Suprapubic skin (tissue), 4 donors: ENCODE data around the gene TXNDC15. TPM values are rescaled to one million over a fixed set of nuclear protein-coding genes. Genes with fewer than 3 reads are reported as not detected.
"Not testable (repeated sequence)": the region's sequence is repeated elsewhere in the genome, so short reads cannot be mapped to it uniquely, and the experiment has no call there.

ENCODE experiments used
- DNase-seq, 2 donors: peaks; one replicate each; pipeline ENCODE4 v3.0.0-alpha.2; 2019; ENCODE audit warnings: low spot score in 2 of 2
- H3K27ac ChIP-seq: fragments of 200-600 bp; sonication (generic); one replicate; pipeline ENCODE4 v1.5.1; 2019
- H3K27me3 ChIP-seq: fragments of 200-600 bp; sonication (generic); one replicate; pipeline ENCODE4 v1.5.1; 2019
- H3K36me3 ChIP-seq: fragments of 200-600 bp; sonication (generic); one replicate; pipeline ENCODE4 v1.5.1; 2019
- H3K4me1 ChIP-seq: fragments of 200-600 bp; sonication (generic); one replicate; pipeline ENCODE4 v1.5.1; 2019
- H3K4me3 ChIP-seq: fragments of 200-600 bp; sonication (generic); one replicate; pipeline ENCODE4 v1.5.1; 2019; ENCODE audit warnings: mild to moderate bottlenecking
- H3K9me3 ChIP-seq: fragments of 200-600 bp; sonication (generic); one replicate; pipeline ENCODE4 v1.5.1; 2019
- CTCF ChIP-seq, 2 donors: fragments of 200-600 bp in 1 of 2; fragments of 450-650 bp in 1 of 2; sonication (generic) in 1 of 2; IDR thresholded peaks; one replicate each; pipeline ENCODE4 v1.5.1; 2016 to 2019; ENCODE audit warnings: antibody characterized with exemption in 2 of 2, mild to moderate bottlenecking in 1 of 2, moderate library complexity in 1 of 2
- EP300 ChIP-seq: sonication (generic); formaldehyde crosslinking; IDR thresholded peaks from one replicate; pipeline ENCODE4 v1.6.1; 2017; ENCODE audit warnings: antibody characterized with exemption
- POLR2A ChIP-seq, 2 donors: fragments of 450-650 bp; IDR thresholded peaks; one replicate each; pipeline ENCODE4 v1.6.1; 2017; ENCODE audit warnings: antibody characterized with exemption in 2 of 2, mild to moderate bottlenecking in 2 of 2, moderate library complexity in 2 of 2
- POLR2AphosphoS5 ChIP-seq, 3 donors: sonication (generic); formaldehyde crosslinking; IDR thresholded peaks; one replicate each; pipeline ENCODE4 v1.6.1; 2017; ENCODE audit warnings: antibody characterized with exemption in 3 of 3
- WGBS: methylation state at CpG from one replicate; pipeline ENCODE4 v1.1.5; 2018; 5-methylcytosine and 5-hydroxymethylcytosine counted together
- total RNA-seq, 4 donors: library from RNA; depleted of rRNA; stranded (reverse); fragments of >200 nt; gene quantifications; one replicate each; pipeline ENCODE4 v1.1.0, GENCODE V29; 2016

Gene TXNDC15
- total RNA-seq, 4 donors from 2014 or later, result 31.9 to 74.4 (median 37.8) TPM

GRCh38 chr5:134878403-134878802, 4.2 kb downstream of the TXNDC15 start:
- WGBS, result 98% methylated on average over 3 of the region's 3 CpGs
- TF ChIP-seq CTCF (IDR thresholded peaks at IDR 0.05) (no peak), POLR2AphosphoS5 (IDR thresholded peaks at IDR 0.05) (no peak), EP300 (no peak), POLR2A (IDR thresholded peaks at IDR 0.05) (no peak)
- Histone ChIP-seq H3K4me3 (no peak overlapping the region), H3K27me3 (no peaks in the 10 kb centered on the region), H3K36me3 (no peaks in the 10 kb centered on the region), H3K4me1 (peaks cover 23% of the 10 kb centered on the region), H3K27ac (no peak overlapping the region), H3K9me3 (no peaks in the 10 kb centered on the region)
- DNase-seq, result no peak

GRCh38 chr5:134879456-134879855, 5.3 kb downstream of the TXNDC15 start:
- Histone ChIP-seq H3K4me1 (peaks cover 17% of the 10 kb centered on the region), H3K4me3 (no peak overlapping the region), H3K9me3 (no peaks in the 10 kb centered on the region), H3K27ac (no peak overlapping the region), H3K27me3 (no peaks in the 10 kb centered on the region), H3K36me3 (no peaks in the 10 kb centered on the region)
- WGBS, result 59% methylated on average over 3 of the region's 3 CpGs
- no peak for DNase-seq
- TF ChIP-seq EP300 (no peak), POLR2AphosphoS5 (IDR thresholded peaks at IDR 0.05) (no peak), POLR2A (IDR thresholded peaks at IDR 0.05) (no peak), CTCF (IDR thresholded peaks at IDR 0.05) (no peak)

GRCh38 chr5:134880937-134881336, 6.8 kb downstream of the TXNDC15 start:
- 87% methylated on average over 2 of the region's 3 CpGs for WGBS
- not testable (repeated sequence) for H3K4me1 ChIP-seq, H3K27ac ChIP-seq, H3K27me3 ChIP-seq, H3K9me3 ChIP-seq, H3K4me3 ChIP-seq, H3K36me3 ChIP-seq, DNase-seq

- H3K4me1 ChIP-seq, H3K27ac ChIP-seq, H3K36me3 ChIP-seq, DNase-seq, H3K9me3 ChIP-seq, H3K27me3 ChIP-seq, H3K4me3 ChIP-seq: not testable (repeated sequence)
- no CpG with 5 or more reads among the region's 30 CpGs for WGBS
Observed at GRCh38 chr5:134881711-134882110, 7.5 kb downstream of the TXNDC15 start.

GRCh38 chr5:134887593-134888159, 13.5 kb downstream of the TXNDC15 start:
- no peak overlapping the region for H3K4me3 ChIP-seq
- no peak for DNase-seq
- no peaks in the 10 kb centered on the region for H3K9me3 ChIP-seq
- H3K4me1 ChIP-seq, result no peaks in the 10 kb centered on the region
- WGBS, result 93% methylated on average over 13 of the region's 14 CpGs
- H3K36me3 ChIP-seq, result peaks cover 11% of the 10 kb centered on the region
- no peak for TF ChIP-seq POLR2A (IDR thresholded peaks at IDR 0.05)
- no peak for TF ChIP-seq POLR2AphosphoS5 (IDR thresholded peaks at IDR 0.05)
- TF ChIP-seq EP300, result no peak
- H3K27ac ChIP-seq, result no peak overlapping the region
- H3K27me3 ChIP-seq, result no peaks in the 10 kb centered on the region

GRCh38 chr5:134889335-134889734, 15.2 kb downstream of the TXNDC15 start:
- no peak overlapping the region for H3K4me3 ChIP-seq
- no peaks in the 10 kb centered on the region for H3K4me1 ChIP-seq
- peaks cover 17% of the 10 kb centered on the region for H3K36me3 ChIP-seq
- no peaks in the 10 kb centered on the region for H3K27me3 ChIP-seq
- WGBS, result 98% methylated on average over 8 of the region's 8 CpGs
- H3K27ac ChIP-seq, result no peak overlapping the region
- no peak for DNase-seq
- TF ChIP-seq POLR2AphosphoS5 (IDR thresholded peaks at IDR 0.05) (no peak), EP300 (no peak), POLR2A (IDR thresholded peaks at IDR 0.05) (no peak), CTCF (IDR thresholded peaks at IDR 0.05) (no peak)
- H3K9me3 ChIP-seq, result no peaks in the 10 kb centered on the region

GRCh38 chr5:134891473-134891872, 17.3 kb downstream of the TXNDC15 start:
- WGBS, result 100% methylated on average over 1 of the region's 1 CpG
- Histone ChIP-seq H3K27ac (no peak overlapping the region), H3K27me3 (no peaks in the 10 kb centered on the region), H3K9me3 (no peaks in the 10 kb centered on the region), H3K4me1 (no peaks in the 10 kb centered on the region), H3K36me3 (peaks cover 23% of the 10 kb centered on the region), H3K4me3 (no peak overlapping the region)
- no peak for TF ChIP-seq POLR2A (IDR thresholded peaks at IDR 0.05)
- no peak for TF ChIP-seq EP300
- TF ChIP-seq POLR2AphosphoS5 (IDR thresholded peaks at IDR 0.05), result no peak
- TF ChIP-seq CTCF (IDR thresholded peaks at IDR 0.05), result no peak
- DNase-seq, result no peak
